GM21576 (cell line): ENCODE data around the gene DGLUCY.
"Not testable (repeated sequence)": the region's sequence is repeated elsewhere in the genome, so short reads cannot be mapped to it uniquely, and the experiment has no call there.

ENCODE experiments used
- ATAC-seq: cut with Tn5 transposase; IDR thresholded peaks from one replicate; pipeline ENCODE4 v1.9.1; 2021; ENCODE audit warnings: mild to moderate bottlenecking, moderate library complexity; ENCODE audit not compliant: unreplicated experiment

DGLUCY gene

GRCh38 chr14:91113829-91114078, at the start of gene DGLUCY:
DGLUCY (plus strand) TSS chr14:91114073; CDS start chr14:91160295, 46,222 bp downstream.
- ATAC-seq = peak; percentile 72

DNA sequence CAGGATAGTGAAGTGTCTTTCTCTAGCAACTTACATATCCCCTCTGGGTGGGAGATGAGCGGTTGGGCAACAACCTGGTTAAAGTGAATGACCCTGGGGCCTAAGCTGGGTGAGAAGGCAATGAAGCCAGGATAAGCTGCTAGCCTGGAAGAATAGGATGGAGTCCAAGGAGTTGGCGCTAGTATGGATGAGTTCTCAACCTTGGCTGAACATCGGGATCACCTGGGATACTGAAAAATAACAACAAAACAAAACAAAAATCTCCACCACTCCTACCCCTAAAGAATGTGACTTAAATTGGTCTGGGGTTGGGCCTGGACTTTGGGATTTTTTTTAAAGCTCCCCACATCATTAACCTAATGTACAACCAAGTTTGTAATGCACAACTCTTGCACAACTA, 48.6 kb upstream of the DGLUCY start:
- no peak for ATAC-seq

GRCh38 chr14:91067186-91067585, 46.7 kb upstream of the DGLUCY start:
- ATAC-seq = no peak

DNA sequence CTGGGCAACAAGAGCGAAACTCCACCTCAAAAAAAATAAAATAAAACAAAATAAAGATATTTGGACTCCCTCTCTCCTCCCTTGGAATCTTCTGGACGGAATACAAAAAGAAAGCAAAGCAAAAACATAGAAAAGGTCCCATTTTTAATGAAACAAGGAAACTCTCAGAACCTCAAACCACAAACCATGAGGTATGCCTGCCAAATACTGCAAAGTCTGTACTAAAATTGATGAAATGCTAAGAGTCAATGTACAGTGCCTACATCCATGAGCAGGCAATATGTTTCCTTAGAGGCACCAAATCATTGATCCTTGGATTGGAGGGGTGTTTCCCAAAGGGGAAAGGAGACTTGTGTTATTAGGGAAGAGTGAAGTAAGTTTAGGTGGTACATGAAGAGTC, 45.2 kb upstream of the DGLUCY start:
- ATAC-seq = no peak

DNA sequence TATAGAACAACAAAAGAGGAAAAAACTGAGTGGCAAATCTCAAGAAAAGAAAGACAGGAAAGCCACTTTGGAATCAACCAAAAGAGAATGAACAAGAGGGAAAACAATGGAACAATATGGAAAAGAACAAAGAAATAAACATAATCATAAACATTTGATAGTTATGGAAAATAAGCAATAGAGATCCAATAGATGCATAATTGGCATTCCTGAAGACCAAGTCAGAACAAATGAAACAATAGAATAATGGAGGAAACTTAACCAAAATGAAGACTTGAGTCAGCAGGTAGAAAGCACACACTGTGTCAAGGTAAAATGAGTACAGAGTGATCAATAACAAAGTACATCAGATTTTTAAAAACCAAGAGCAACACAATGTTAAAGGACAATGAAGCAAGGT, 43.3 kb upstream of the DGLUCY start:
- no peak for ATAC-seq

DNA sequence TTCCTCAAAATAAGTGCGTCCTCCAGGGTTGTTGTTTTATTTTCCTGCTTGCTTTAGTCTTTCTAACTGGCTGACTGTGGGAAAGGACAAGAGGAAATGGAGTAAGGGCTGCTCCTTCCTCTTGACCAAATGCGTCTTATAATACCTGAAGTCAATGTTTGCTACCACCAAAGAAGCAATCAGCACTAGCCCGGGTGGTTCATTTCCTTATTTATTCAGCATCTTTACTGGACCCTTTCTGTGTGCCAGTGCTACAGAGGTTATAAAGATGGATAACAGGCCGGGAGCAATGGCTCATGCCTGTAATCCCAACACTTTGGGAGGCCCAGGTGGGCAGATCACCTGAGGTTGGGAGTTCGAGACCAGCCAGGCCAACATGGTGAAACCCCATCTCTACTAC, 38.3 kb upstream of the DGLUCY start:
- ATAC-seq = no peak

- ATAC-seq = peak; percentile 80
Measured at GRCh38 chr14:91078095-91078737, 35.7 kb upstream of the DGLUCY start.

DNA sequence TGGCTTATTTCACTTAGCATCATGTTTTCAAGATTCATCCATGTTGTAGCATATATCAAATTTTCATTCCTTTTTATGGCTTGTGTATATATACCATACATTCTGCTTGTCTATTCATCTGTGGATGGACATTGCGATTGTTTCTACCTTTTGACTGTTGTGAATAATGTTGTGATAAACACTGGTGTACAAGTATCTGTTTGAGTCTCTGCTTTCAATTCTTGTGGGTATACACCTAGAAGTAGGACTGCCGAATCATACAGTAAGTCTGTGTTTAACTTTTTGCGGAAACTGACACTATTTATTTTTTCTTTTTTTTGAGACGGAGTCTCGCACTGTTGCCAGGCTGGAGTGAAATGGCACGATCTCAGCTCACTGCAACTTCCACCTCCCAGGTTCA, 33.8 kb upstream of the DGLUCY start:
- ATAC-seq = no peak

DNA sequence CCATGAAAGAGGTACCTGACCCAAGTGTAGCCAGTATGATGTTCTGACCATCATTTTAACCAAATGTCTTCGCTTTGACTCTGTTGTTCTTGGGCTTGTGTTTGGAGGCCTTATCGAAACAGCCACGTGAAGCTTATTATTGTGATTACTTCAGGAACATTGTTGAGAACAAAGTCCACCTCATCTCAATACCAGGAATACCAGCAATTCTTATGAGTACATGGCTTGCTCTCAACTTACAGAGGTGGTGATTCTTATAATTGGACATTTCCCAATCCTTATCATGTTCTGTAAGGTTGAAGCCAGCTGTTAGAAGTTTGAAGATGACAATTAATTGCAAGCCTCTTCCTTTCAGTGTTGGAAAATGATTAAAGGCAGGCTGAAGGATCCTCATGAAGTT, 31.6 kb upstream of the DGLUCY start:
- no peak for ATAC-seq

DNA sequence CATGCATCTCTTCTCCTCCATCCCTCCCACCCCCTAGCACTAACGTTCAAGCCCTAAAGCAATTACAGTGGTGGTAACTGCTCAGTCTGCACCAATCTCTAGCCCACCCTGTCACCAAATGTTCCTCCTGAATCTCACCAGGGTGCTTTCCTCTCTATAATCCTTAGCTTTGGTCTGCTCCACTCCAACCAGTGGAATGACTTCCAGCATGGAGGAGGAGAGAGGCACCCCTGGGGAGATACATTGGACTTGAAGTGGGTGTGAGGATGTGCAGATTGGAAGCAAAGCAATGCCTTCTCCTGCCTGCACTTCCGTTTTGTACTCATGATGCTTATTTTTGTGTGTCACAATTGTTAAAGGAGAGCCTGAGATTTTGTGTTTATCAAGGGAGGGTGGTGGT, 29.4 kb upstream of the DGLUCY start:
- no peak for ATAC-seq

GRCh38 chr14:91087470-91087869, 26.4 kb upstream of the DGLUCY start:
- not testable (repeated sequence) for ATAC-seq

DNA sequence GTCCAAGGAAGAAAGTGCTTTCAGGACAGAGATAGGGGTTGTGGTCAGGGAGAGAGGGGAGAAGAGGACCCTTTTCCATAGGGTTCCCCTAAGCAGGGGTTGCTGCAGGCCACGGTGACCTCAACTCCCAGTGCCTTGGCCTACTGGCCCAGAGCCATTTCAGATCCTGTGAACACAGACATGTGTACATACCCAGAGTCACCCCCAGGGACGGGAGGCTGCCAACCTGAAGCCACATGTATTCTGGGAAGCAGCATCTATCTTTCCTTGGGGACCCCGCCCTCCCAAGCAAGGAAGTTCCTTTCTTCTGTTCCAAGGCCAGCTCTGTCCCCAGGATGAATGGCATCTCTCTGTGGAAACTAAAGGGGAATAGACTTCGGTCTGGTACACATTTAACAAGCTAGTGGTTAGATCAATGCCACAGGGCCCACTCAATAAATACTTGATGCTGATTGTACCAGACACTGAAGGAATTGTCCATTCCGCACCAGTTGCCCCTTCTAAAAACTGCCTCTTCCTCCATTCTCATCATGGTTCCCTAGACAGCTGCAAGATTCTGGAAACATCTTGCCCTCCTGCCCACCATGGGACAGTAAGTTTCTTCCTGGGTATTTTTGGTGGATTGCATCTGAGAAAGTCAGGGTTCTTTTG, 25.2 kb upstream of the DGLUCY start:
- no peak for ATAC-seq

DNA sequence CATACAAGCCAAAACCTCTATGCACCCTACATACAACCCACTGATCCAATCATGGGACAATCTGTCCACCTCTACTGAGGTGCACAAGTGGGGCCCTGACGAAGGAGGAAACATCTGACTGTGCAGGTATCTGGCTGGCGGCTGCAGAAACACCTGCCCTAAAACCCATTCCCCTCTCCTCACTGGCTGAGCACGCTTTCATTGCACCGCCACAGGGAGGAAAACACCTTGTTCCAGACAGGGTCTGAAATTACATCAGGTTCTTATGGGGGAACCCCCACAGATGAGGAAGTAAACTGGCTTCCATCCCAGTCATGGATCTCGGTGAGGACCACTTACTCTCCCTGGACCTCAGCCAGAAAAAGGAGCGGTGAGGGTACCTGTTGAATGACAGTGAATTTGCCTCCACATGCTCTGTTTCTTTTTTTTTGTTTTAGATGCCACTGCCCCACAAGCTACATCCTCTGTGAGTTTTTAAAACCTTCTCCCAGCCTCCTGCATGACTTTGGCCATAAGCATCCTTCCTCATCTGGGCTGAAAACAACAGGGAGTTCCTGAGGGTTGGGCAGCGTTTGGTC, 23.8 kb upstream of the DGLUCY start:
- no peak for ATAC-seq

GRCh38 chr14:91090743-91091142, 23.1 kb upstream of the DGLUCY start:
- no peak for ATAC-seq

GRCh38 chr14:91092073-91092472, 21.8 kb upstream of the DGLUCY start:
- ATAC-seq = no peak

DNA sequence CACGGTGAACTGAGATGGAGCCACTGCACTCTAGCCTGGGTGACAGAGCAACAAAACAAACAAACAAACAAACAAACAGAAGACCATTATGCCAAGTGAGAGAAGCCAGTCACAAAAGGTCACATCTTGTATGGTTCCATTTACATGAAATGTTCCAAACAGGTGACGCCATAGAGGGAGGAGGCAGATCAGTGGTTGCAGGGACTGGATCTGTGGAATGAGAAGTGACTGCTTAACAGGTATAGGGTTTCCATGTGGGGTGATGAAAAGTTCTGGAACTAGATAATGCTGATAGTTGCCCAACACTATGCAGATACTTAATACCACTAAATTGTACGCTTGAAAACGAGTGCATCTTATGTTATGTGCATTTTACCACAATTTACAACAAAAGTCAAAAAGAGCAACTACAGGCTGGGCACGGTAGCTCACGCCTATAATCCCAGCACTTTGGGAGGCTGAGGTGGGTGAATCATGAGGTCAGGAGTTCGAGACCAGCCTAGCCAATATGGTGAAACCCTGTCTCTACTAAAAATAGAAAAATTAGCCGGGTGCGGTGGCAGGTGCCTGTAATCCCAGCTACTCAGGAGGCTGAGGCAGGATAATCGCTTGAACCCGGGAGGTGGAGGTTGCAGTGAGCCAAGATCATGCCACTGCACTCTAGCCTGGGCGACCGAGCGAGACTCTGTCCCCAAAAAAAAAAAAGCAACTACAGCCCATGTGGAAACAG, 20.0 kb upstream of the DGLUCY start:
- not testable (repeated sequence) for ATAC-seq

DNA sequence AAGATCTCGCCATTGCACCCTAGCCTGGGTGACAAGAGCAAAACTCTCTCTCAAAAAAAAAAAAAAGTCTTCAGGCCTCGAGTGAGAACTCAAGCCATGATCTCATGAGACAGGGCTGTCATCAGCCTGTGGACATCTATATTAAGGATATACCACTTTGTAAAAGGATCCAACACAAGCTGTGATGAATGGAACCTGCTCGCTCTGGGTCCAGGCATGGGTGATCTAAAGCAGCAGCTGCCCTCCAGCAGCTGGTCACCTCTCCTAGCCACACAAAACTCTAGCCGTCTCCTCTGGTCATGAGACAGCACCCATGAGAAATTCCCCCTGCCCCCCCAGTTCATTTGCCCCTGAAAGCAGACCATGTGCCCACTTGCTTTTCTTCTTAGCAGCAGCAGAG, 19.1 kb upstream of the DGLUCY start:
- no peak for ATAC-seq

- no peak for ATAC-seq
Measured at GRCh38 chr14:91095178-91095577, 18.7 kb upstream of the DGLUCY start.

GRCh38 chr14:91097657-91098056, 16.2 kb upstream of the DGLUCY start:
- ATAC-seq = not testable (repeated sequence)

DNA sequence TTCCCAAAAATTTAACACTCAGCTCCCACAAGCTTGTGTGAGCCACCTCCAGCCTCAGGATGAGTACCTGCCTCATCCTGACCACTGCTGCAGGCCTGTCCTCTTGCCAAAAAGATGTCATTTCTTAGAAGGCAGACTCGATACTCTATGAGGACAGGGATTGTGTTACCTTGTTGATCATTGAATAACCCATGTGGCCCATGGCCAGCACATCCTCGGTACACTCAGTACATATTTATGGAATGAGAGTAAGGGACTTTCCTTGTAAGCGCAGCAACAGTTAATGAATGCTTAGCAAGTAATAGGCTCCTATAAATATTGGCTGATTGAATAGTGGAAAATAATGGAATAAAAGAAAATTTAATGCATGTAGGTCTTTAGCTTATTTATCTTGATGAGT, 15.3 kb upstream of the DGLUCY start:
- ATAC-seq = no peak

DNA sequence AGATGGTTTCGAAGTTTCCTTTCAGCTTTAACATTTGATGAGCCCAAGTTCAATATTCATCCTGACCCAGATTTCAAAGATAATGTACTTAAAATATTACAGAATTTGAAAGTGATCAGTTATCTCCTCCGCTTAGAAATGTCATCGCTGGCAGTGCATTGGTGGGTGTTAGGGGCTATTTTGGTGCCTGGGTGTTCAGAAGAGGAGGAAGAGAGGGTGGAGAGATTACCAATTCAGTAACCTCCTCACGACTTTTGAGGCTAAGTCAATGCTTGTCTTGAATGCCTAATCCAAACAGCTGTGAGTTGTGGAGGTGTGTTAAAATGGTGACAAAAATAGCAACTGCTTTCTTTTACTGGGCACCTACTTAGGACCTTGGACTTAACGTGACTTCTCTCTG, 13.8 kb upstream of the DGLUCY start:
- no peak for ATAC-seq

- ATAC-seq = no peak
Measured at GRCh38 chr14:91103116-91103515, 10.8 kb upstream of the DGLUCY start.
